H1 (cell line): Measurements from ENCODE around the gene SELENOV. TPM values are rescaled to one million over a fixed set of nuclear protein-coding genes. Genes with fewer than 3 reads are reported as not detected.

Source experiments
- CTCF ChIA-PET: fragments of 300-600 bp; sonication (Branson Sonifier 250); formaldehyde crosslinking; loops from one replicate; lab custom pipeline; 2021; ENCODE audit not compliant: partially characterized antibody; lab: Charles Lee
- POLR2A ChIA-PET: fragments of 300-600 bp; sonication (Branson Sonifier 250); formaldehyde crosslinking; loops from one replicate; lab custom pipeline; 2021; ENCODE audit warnings: inconsistent platforms; ENCODE audit not compliant: partially characterized antibody; lab: Charles Lee
- DNase-seq, 2 experiments: peaks; one replicate each; pipeline versions ENCODE4 v3.0.0 to v3.0.0-alpha.2; 2010 to 2022; ENCODE audit warnings: low spot score in 2 of 2, low read depth in 1 of 2, mixed read lengths in 1 of 2
- FAIRE-seq: peaks from 2 replicates; lab custom pipeline; 2011; peaks lifted over from hg19 to GRCh38; lab: Jason Lieb, UNC
- H2AFZ ChIP-seq: 2 replicates; pipeline ENCODE4 v1.8.1; 2012; ENCODE audit warnings: low read length, inconsistent platforms
- H2AK5ac ChIP-seq: 2 replicates; pipeline ENCODE4 v1.6.1; 2013; ENCODE audit warnings: low read depth, low read length
- H2BK120ac ChIP-seq: replicated peaks from 2 replicates; pipeline ENCODE3; 2013; ENCODE audit warnings: low read depth, low read length, inconsistent platforms
- H2BK12ac ChIP-seq: 2 replicates; pipeline ENCODE4 v1.6.1; 2013; ENCODE audit warnings: low read depth, low read length
- H2BK15ac ChIP-seq: 2 replicates; pipeline ENCODE4 v1.6.1; 2013; ENCODE audit warnings: low read length
- H2BK20ac ChIP-seq: 2 replicates; pipeline ENCODE4 v1.6.1; 2013; ENCODE audit warnings: low read length
- H2BK5ac ChIP-seq: 2 replicates; pipeline ENCODE4 v1.6.1; 2013; ENCODE audit warnings: low read depth, low read length
- H3K14ac ChIP-seq: 2 replicates; pipeline ENCODE4 v1.6.1; 2013; ENCODE audit warnings: inconsistent platforms; ENCODE audit not compliant: insufficient read length
- H3K18ac ChIP-seq: 2 replicates; pipeline ENCODE4 v1.6.1; 2013; ENCODE audit warnings: low read length; ENCODE audit errors: extremely low read depth
- H3K23ac ChIP-seq: 2 replicates; pipeline ENCODE4 v1.6.1; 2013; ENCODE audit warnings: inconsistent platforms; ENCODE audit not compliant: insufficient read length
- H3K23me2 ChIP-seq: 2 replicates; pipeline ENCODE4 v1.6.1; 2013; ENCODE audit warnings: low read depth, low read length
- H3K27ac ChIP-seq: 2 replicates; pipeline ENCODE4 v1.6.1; 2011; ENCODE audit warnings: low read depth, low read length, inconsistent platforms
- H3K27me3 ChIP-seq, 4 experiments: replicated peaks in 1 of 4; 1 replicate in 1 of 4; 2 replicates in 3 of 4; pipeline versions ENCODE4 v1.6.1 to v1.8.1; 2011 to 2013; ENCODE audit warnings: low read length in 3 of 4, mild to moderate bottlenecking in 3 of 4, inconsistent platforms in 2 of 4, mixed read lengths in 2 of 4, moderate library complexity in 1 of 4; ENCODE audit not compliant: control insufficient read depth in 3 of 4, insufficient read depth in 3 of 4; ENCODE audit errors: extremely low read depth in 1 of 4
- H3K36me3 ChIP-seq, 4 experiments: 2 replicates each; pipeline versions ENCODE4 v1.6.1 to v1.8.1; 2011 to 2013; ENCODE audit warnings: mild to moderate bottlenecking in 4 of 4, low read length in 3 of 4, moderate library complexity in 2 of 4, control low read depth in 1 of 4, inconsistent platforms in 1 of 4; ENCODE audit not compliant: insufficient read depth in 4 of 4, control insufficient read depth in 2 of 4
- H3K4ac ChIP-seq: replicated peaks from 2 replicates; pipeline ENCODE3; 2013; ENCODE audit warnings: low read length, low read depth, mixed read lengths, inconsistent platforms; ENCODE audit not compliant: insufficient read length
- H3K4me1 ChIP-seq, 4 experiments: replicated peaks in 1 of 4; 1 replicate in 1 of 4; 2 replicates in 3 of 4; pipeline versions ENCODE4 v1.6.1 to v1.8.1; 2011 to 2013; ENCODE audit warnings: low read length in 3 of 4, inconsistent platforms in 2 of 4, mixed read lengths in 1 of 4; ENCODE audit not compliant: insufficient read depth in 4 of 4, control insufficient read depth in 3 of 4
- H3K4me2 ChIP-seq, 2 experiments: 2 replicates each; pipeline versions ENCODE4 v1.6.1 to v1.8.1; 2011 to 2013; ENCODE audit warnings: low read depth in 2 of 2, low read length in 2 of 2, control low read depth in 1 of 2, inconsistent platforms in 1 of 2, mild to moderate bottlenecking in 1 of 2; ENCODE audit not compliant: insufficient read depth in 1 of 2
- H3K4me3 ChIP-seq, 4 experiments: fragments of 200-600, 300-600 bp in 1 of 4; sonication (generic), shearing (Covaris generic), sonication (Bioruptor Twin) in 1 of 4; 2 replicates each; pipeline versions ENCODE4 v1.5.1 to v1.8.1; 2011 to 2016; ENCODE audit warnings: low read length in 4 of 4, low read depth in 3 of 4, control low read depth in 2 of 4, inconsistent platforms in 2 of 4, mild to moderate bottlenecking in 2 of 4, mixed read lengths in 1 of 4, moderate library complexity in 1 of 4; ENCODE audit not compliant: insufficient read depth in 2 of 4; ENCODE audit errors: extremely low read depth in 1 of 4
- H3K56ac ChIP-seq: replicated peaks from 2 replicates; pipeline ENCODE3; 2013; ENCODE audit warnings: low read depth, mild to moderate bottlenecking, mixed read lengths, low read length, inconsistent platforms; ENCODE audit not compliant: insufficient read length
- H3K79me1 ChIP-seq: 2 replicates; pipeline ENCODE4 v1.6.1; 2013; ENCODE audit warnings: low read depth, low read length, control low read depth
- H3K79me2 ChIP-seq, 2 experiments: 2 replicates each; pipeline versions ENCODE4 v1.6.1 to v1.8.1; 2012 to 2013; ENCODE audit warnings: low read length in 2 of 2, mild to moderate bottlenecking in 2 of 2, inconsistent platforms in 1 of 2; ENCODE audit not compliant: insufficient read depth in 2 of 2, control insufficient read depth in 1 of 2
- H3K9ac ChIP-seq, 4 experiments: replicated peaks in 1 of 4; 1 replicate in 1 of 4; 2 replicates in 3 of 4; pipeline versions ENCODE4 v1.6.1 to v1.8.1; 2011 to 2013; ENCODE audit warnings: low read depth in 3 of 4, low read length in 3 of 4, control low read depth in 2 of 4, mild to moderate bottlenecking in 2 of 4, moderate library complexity in 2 of 4, inconsistent platforms in 1 of 4; ENCODE audit errors: extremely low read depth in 1 of 4
- H3K9me3 ChIP-seq, 2 experiments: 2 replicates each; pipeline versions ENCODE4 v1.6.1 to v1.8.1; 2012 to 2013; ENCODE audit warnings: mild to moderate bottlenecking in 2 of 2, moderate library complexity in 2 of 2, control low read depth in 1 of 2, inconsistent platforms in 1 of 2, low read depth in 1 of 2, low read length in 1 of 2, mixed read lengths in 1 of 2; ENCODE audit not compliant: insufficient read depth in 2 of 2
- H4K20me1 ChIP-seq, 2 experiments: replicated peaks in 1 of 2; 2 replicates each; pipeline versions ENCODE3 to v1.8.1; 2011 to 2013; ENCODE audit warnings: inconsistent platforms in 2 of 2, low read length in 2 of 2, mild to moderate bottlenecking in 1 of 2; ENCODE audit not compliant: insufficient read depth in 2 of 2, control insufficient read depth in 1 of 2
- H4K5ac ChIP-seq: 2 replicates; pipeline ENCODE4 v1.6.1; 2013; ENCODE audit warnings: low read length, low read depth, mixed read lengths, inconsistent platforms; ENCODE audit not compliant: insufficient read length
- H4K8ac ChIP-seq: 2 replicates; pipeline ENCODE4 v1.8.0; 2013; ENCODE audit warnings: mild to moderate bottlenecking, moderate library complexity, low read length, inconsistent platforms; ENCODE audit not compliant: insufficient read depth; ENCODE audit errors: extremely low read depth
- H4K91ac ChIP-seq: replicated peaks from 2 replicates; pipeline ENCODE3; 2013; ENCODE audit warnings: low read length, mixed read lengths, inconsistent platforms; ENCODE audit not compliant: insufficient read length
- ASH2L ChIP-seq: fragments of 200-600, 300-600 bp; sonication (generic); IDR thresholded peaks from one replicate; pipeline ENCODE4 v1.7.1; 2017; ENCODE audit warnings: low read length
- CEBPB ChIP-seq: IDR thresholded peaks from 2 replicates; pipeline ENCODE4 v1.6.1; 2012; ENCODE audit warnings: low read depth, low read length
- JUND ChIP-seq: IDR thresholded peaks from 2 replicates; pipeline ENCODE4 v1.6.1; 2011; ENCODE audit warnings: mild to moderate bottlenecking, improper control_type of control experiment, low read length
- NRF1 ChIP-seq: IDR thresholded peaks from 2 replicates; pipeline ENCODE4 v1.6.1; 2011; ENCODE audit warnings: mild to moderate bottlenecking, low read depth, low read length, improper control_type of control experiment
- POLR2A ChIP-seq, 2 experiments: IDR thresholded peaks; 1 replicate in 1 of 2; 2 replicates in 1 of 2; pipeline ENCODE4 v1.6.1; 2011; ENCODE audit warnings: low read depth in 2 of 2, low read length in 2 of 2, mild to moderate bottlenecking in 2 of 2; ENCODE audit errors: control extremely low read depth in 1 of 2
- YY1 ChIP-seq: IDR thresholded peaks from 2 replicates; pipeline ENCODE4 v1.6.1; 2011; ENCODE audit warnings: low read depth, mild to moderate bottlenecking, low read length
- WGBS, 2 experiments: shearing (Covaris generic) in 1 of 2; methylation state at CpG; one replicate each; pipeline versions ENCODE4 v1.1.6 to v1.1.7; 2013 to 2015; ENCODE audit warnings: low lambda C conversion rate in 2 of 2, mixed read lengths in 2 of 2, inconsistent platforms in 1 of 2, low coverage in 1 of 2, missing lambda C conversion rate in 1 of 2; ENCODE audit not compliant: insufficient replicate concordance in 2 of 2, insufficient coverage in 1 of 2, insufficient read length in 1 of 2; ENCODE audit errors: extremely low coverage in 1 of 2, missing lambda C conversion rate in 1 of 2; 5-methylcytosine and 5-hydroxymethylcytosine counted together
- polyA plus RNA-seq, 7 experiments: library from polyadenylated mRNA; depleted of rRNA in 3 of 7; stranded (reverse) in 5 of 7; unstranded in 2 of 7; fragments of >200 nt in 5 of 7; fragments of 200-250 nt in 2 of 7; gene quantifications; 1 replicate in 5 of 7; 2 replicates in 1 of 7; 4 replicates in 1 of 7; pipeline versions ENCODE4 v1.2.1 to v1.2.3, GENCODE V29; 2011 to 2013; ENCODE audit warnings: missing spikeins in 2 of 7, mixed read lengths in 2 of 7
- total RNA-seq: library from RNA; stranded (reverse); fragmentation: NEBNext Ultra II Directional; extraction: Animal tissue kit (Norgen Biotek cat#: 25700); gene quantifications from 2 replicates; pipeline ENCODE4 v1.2.1, GENCODE V29; 2021

The SELENOV gene
- total and polyA plus RNA-seq, 2 of the 8 experiments (the other 6 are each of a cell fraction or from before 2014, with no cell fraction given) = 8.4 to 10.7 TPM

DNA sequence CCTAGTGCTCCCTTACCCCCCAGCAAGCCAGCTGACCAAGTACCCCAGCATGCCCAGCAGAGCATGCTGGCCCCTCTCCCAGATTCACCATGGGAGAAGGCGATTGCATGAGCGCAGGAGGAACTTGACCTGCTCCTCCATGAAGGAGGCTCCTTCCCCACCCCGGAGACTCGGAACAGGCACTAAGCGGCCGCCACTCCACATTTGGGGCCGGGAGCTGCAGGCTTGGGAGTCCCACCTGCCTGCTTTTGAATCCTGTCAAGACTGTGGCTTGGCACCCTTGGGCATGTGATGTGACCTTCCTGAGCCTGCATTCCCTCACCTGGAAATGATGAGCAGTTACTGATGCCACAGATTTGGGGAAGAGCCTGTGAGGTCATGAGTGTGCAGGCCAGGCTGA is 47.0 kb upstream of the SELENOV start:
- Histone ChIP-seq H2BK120ac (no peak overlapping the region), H3K18ac (no peak overlapping the region), H3K4ac (no peak overlapping the region), H3K23me2 (0 out of 2 replicates have a peak, but pooled peaks cover 1% of the 10 kb centered on the region), H3K56ac (no peak overlapping the region), H4K8ac (no peak overlapping the region), H4K91ac (no peak overlapping the region), H3K79me2 (no peaks in the 10 kb centered on the region), H3K36me3 (peaks cover 39 to 81% (median 66%) of the 10 kb centered on the region in 4 experiments), H3K4me2 (no peak overlapping the region), H2BK5ac (no peak overlapping the region), H3K9ac (no peak overlapping the region), H2AFZ (no peak overlapping the region), H4K20me1 (peaks cover 0 to 25% of the 10 kb centered on the region in 2 experiments), H3K9me3 (no peaks in the 10 kb centered on the region), H3K79me1 (peaks cover 14% of the 10 kb centered on the region), H4K5ac (no peak overlapping the region), H2BK20ac (no peak overlapping the region), H3K4me1 (no peaks in the 10 kb centered on the region; a peak in 1 of 7 replicates), H2AK5ac (no peak overlapping the region), H3K4me3 (no peak overlapping the region), H3K27ac (no peak overlapping the region), H2BK12ac (no peak overlapping the region), H3K14ac (no peak overlapping the region), H3K23ac (no peak overlapping the region), H3K27me3 (no peaks in the 10 kb centered on the region), H2BK15ac (no peak overlapping the region)
- no peak for DNase-seq
- ChIA-PET POLR2A (interaction anchor here (1.0 to 47.8 kb wide), 7 partner anchors 10 to 58 kb away, joined by 3 to 1154 read pairs (median 3); partner anchors contain the start of genes PLEKHG2, RPS16 and SUPT5H), CTCF (interaction anchor here (0.6 to 2.0 kb wide), 6 partner anchors 13 to 97 kb away, joined by 3 to 6 read pairs (median 4); partner anchors contain the start of gene EID2B)
- no peak for FAIRE-seq
- 100% methylated on average over 7 of the region's 7 CpGs; no CpG with 5 or more reads in 1 of the 2 experiments for WGBS, 2 experiments
- no peak for TF ChIP-seq JUND
- no peak for TF ChIP-seq ASH2L
- no peak for TF ChIP-seq CEBPB
- no peak for TF ChIP-seq NRF1
- no peak for TF ChIP-seq POLR2A (IDR thresholded peaks at IDR 0.05; ENCODE audit: control extremely low read depth in 1 of 2, low read depth in 2 of 2, low read length in 2 of 2)
- TF ChIP-seq YY1 = no peak
